IPS-18a (cell line): ENCODE measurements around the gene PRXL2B.
"Not testable (repeated sequence)": the region's sequence is repeated elsewhere in the genome, so short reads cannot be mapped to it uniquely, and the experiment has no call there.

Source experiments
- H3K27ac ChIP-seq: one replicate; pipeline ENCODE4 v1.5.1; 2013; ENCODE audit warnings: low read length
- H3K27me3 ChIP-seq: one replicate; pipeline ENCODE4 v1.6.1; 2013; ENCODE audit warnings: mild to moderate bottlenecking, low read length; ENCODE audit not compliant: control insufficient read depth, insufficient read depth
- H3K36me3 ChIP-seq: one replicate; pipeline ENCODE4 v1.6.1; 2013; ENCODE audit warnings: low read depth, low read length; ENCODE audit not compliant: control insufficient read depth
- H3K4me1 ChIP-seq: one replicate; pipeline ENCODE4 v1.6.1; 2013; ENCODE audit warnings: low read depth, low read length; ENCODE audit not compliant: control insufficient read depth
- H3K4me3 ChIP-seq: one replicate; pipeline ENCODE4 v1.5.1; 2013; ENCODE audit warnings: low read length
- H3K9ac ChIP-seq: one replicate; pipeline ENCODE4 v1.6.1; 2013; ENCODE audit warnings: mild to moderate bottlenecking, low read length, moderate library complexity
- H3K9me3 ChIP-seq: one replicate; pipeline ENCODE4 v1.6.1; 2013; ENCODE audit warnings: low read depth, low read length; ENCODE audit not compliant: control insufficient read depth

PRXL2B gene

GRCh38 chr1:2625748-2626147 lies 39.2 kb downstream of the PRXL2B start:
- not testable (repeated sequence) for H3K9ac ChIP-seq, H3K9me3 ChIP-seq, H3K27ac ChIP-seq, H3K36me3 ChIP-seq, H3K4me1 ChIP-seq, H3K4me3 ChIP-seq
- H3K27me3 ChIP-seq: peaks cover 53% of the 10 kb centered on the region

DNA sequence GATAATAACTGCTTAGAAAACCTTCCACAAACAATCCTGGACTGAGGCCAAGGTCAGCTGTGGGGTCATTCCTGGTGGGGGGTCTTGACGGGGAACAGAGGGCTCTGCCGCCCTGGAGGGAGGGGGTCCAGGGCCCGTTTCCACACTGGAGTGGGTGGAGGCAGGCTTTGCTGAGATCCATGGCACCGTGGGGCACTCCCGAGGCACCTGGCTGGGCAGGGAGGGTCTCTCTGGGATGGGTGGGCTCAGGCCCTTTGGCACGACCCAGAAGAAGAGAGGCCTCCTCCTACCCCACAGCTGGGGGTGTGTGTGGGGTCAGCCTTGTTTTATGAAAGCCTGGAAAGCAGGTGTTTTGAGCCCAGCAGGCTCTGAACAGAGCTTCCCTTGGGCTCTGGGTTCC lies 41.2 kb downstream of the PRXL2B start:
- H3K4me3 ChIP-seq: no peak overlapping the region
- H3K9me3 ChIP-seq: no peaks in the 10 kb centered on the region
- H3K36me3 ChIP-seq: no peaks in the 10 kb centered on the region
- no peak overlapping the region for H3K27ac ChIP-seq
- peaks cover 60% of the 10 kb centered on the region for H3K27me3 ChIP-seq
- H3K4me1 ChIP-seq: peaks cover 7% of the 10 kb centered on the region
- H3K9ac ChIP-seq: no peak overlapping the region

DNA sequence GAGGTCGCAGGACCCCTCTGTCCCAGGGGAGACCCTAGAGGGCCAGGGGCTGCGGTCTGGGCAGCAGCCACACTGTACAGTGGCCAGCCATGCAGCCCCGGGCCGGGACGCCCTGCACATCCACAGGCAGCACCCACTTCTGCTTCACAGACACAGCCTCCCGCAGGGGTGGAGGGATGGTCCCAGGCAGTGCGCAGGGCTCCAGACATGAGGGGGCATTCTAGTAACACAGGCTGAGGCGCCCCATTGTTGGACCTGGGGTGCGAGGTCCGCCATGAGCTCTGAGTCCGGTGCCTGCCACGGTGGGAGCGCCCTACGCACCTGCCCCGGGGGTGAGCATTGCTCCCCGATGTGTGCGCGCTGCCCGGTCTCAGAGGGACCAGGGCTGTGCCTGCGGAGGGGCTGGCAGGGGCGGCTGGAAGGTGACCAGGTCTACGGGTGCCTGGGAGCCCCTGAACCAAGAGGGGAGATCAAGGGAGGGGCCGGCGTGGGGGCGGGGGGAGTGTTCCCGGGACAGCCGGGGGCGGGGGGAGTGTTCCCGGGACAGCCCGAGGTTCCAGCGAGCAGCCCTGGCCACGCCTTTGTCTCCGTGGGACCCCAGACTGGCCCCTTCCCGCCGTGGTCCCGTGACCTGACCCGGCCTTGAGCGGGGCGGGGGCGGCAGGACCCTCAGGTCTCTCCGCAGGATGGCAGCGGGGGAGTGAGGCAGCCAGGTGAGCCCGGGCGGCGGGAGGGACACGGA lies 41.8 kb downstream of the PRXL2B start:
- H3K4me3 ChIP-seq: peak overlapping the region; percentile 30
- peaks cover 60% of the 10 kb centered on the region for H3K27me3 ChIP-seq
- no peaks in the 10 kb centered on the region for H3K9me3 ChIP-seq
- peaks cover 9% of the 10 kb centered on the region for H3K4me1 ChIP-seq
- no peak overlapping the region for H3K9ac ChIP-seq
- no peak overlapping the region for H3K27ac ChIP-seq
- H3K36me3 ChIP-seq: no peaks in the 10 kb centered on the region

DNA sequence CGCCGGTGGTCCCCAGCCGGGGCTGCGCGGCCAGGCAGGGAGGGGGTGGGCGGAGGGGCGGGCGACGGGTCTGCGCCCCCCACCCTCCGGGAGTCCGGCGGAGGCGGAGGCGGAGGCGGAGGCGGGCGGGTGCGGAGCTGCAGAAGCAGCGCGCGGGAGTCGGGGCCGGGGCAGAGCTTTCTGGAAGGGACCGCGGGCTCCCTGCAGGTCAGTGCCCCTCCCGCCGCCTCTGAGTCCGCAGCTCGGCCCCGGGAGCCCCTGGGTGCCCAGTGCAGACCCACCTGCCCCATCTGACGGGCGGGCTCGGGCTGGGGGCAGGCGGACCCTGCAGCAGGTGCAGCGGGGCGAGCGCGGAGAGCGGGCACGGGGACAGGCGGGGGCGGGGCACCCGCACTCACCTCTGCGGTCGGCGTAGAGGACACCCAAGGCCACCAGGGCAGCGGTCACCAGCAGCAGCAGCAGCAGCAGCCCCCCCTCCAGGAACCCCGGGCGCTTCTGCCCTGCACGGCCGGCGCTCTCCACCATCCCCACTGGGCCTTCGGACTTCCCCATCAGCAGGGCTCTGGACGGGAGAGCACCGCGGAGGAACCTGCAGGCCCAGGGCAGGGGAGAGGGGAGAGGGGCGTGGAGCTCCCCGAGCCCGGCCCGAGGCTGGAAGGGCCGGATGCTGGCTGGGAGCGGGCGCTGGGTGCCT lies 42.5 kb downstream of the PRXL2B start:
- Histone ChIP-seq H3K4me1 (peaks cover 9% of the 10 kb centered on the region), H3K27ac (no peak overlapping the region), H3K9ac (no peak overlapping the region), H3K4me3 (peak overlapping the region; percentile 30), H3K36me3 (no peaks in the 10 kb centered on the region), H3K27me3 (peaks cover 60% of the 10 kb centered on the region), H3K9me3 (no peaks in the 10 kb centered on the region)

GRCh38 chr1:2629627-2630497 lies 43.3 kb downstream of the PRXL2B start:
- H3K27me3 ChIP-seq: peaks cover 60% of the 10 kb centered on the region
- H3K4me1 ChIP-seq: peaks cover 9% of the 10 kb centered on the region

DNA sequence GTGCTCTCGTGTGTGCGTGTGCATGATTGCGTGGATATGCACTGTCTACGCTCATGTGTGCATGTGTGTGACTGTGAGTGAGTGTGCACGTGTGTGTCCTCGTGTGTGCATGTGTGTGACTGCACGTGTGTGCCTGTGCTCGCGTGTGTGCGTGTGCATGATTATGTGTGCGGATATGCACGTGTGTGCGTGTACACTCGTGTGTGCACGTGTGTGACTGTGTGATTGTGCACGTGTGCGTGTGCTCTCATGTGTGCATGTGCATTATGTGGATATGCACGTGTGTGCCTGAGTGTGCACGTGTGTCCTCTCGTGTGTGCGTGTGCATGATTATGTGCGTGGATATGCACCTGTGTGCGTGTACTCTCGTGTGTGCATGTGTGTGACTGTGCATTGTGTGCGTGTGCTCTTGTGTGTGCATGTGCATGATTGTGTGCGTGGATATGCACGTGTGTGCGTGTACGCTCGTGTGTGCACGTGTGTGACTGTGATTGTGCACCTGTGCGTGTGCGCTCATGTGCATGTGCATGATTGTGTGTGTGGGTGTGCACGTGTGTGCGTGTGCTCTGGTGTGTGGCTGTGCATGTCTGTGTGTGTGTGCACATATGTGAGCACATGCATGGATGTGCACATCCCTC lies 44.0 kb downstream of the PRXL2B start:
- Histone ChIP-seq H3K4me1 (peaks cover 9% of the 10 kb centered on the region), H3K9me3 (no peaks in the 10 kb centered on the region), H3K4me3 (no peak overlapping the region), H3K36me3 (no peaks in the 10 kb centered on the region), H3K27me3 (peaks cover 58% of the 10 kb centered on the region), H3K9ac (no peak overlapping the region), H3K27ac (no peak overlapping the region)

More at GRCh38 chr1:2629627-2630497, 43.3 kb downstream of the PRXL2B start:
- no peak overlapping the region for H3K9ac ChIP-seq
- H3K4me3 ChIP-seq: peak overlapping the region; percentile 30
- H3K36me3 ChIP-seq: no peaks in the 10 kb centered on the region
- H3K9me3 ChIP-seq: no peaks in the 10 kb centered on the region
- H3K27ac ChIP-seq: no peak overlapping the region

DNA sequence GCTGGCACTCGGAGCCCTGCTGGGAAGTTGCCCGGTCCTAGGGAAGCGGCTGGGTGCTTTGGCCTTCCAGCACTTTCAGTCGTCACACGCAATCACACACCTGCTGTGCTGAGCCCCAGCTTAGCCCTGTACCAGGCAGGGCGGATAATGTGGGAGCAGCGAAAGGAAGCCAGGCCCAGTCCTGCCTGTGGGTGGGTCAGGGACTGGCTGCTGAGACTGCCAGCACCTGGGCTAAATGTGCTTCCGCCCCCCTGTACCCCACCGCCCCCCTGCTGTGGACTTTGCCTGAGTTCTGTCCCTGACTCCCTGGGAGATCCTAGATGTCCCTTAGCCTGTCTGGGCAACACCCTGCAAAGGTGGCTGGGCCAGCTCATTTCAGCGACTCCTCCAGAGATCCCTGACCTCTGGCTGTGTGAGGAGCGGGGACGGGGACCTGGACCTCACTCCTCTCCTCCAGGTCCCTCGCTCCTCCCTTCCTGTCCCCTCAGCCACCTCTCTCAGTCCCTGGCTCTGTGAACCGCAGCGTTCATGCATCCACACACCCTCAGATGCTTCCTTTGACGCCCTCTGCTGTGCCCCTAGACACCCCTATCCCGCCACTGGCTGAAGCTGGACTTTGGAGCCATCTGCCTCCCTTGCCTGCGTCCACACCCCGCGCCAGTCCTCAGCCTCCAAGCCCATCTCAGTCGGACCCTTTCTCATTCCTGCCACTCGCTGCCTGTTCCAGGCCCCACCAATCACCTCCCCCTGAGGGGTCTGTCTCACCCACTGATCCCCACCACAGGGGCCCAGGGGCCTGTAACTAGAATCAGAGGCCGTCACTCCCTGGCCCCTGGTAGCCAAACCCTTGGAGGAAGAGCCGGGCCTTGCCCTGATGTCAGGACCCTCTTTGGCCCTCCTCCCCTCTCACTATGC lies 44.8 kb downstream of the PRXL2B start:
- no peak overlapping the region for H3K9ac ChIP-seq
- no peaks in the 10 kb centered on the region for H3K36me3 ChIP-seq
- no peak overlapping the region for H3K27ac ChIP-seq
- H3K27me3 ChIP-seq: peaks cover 50% of the 10 kb centered on the region
- H3K4me1 ChIP-seq: peaks cover 9% of the 10 kb centered on the region
- peaks cover 3% of the 10 kb centered on the region for H3K9me3 ChIP-seq
- no peak overlapping the region for H3K4me3 ChIP-seq

GRCh38 chr1:2632051-2632430 lies 45.5 kb downstream of the PRXL2B start:
- no peak overlapping the region for H3K9ac ChIP-seq
- H3K27me3 ChIP-seq: peaks cover 44% of the 10 kb centered on the region
- no peak overlapping the region for H3K27ac ChIP-seq
- peaks cover 3% of the 10 kb centered on the region for H3K9me3 ChIP-seq
- peaks cover 9% of the 10 kb centered on the region for H3K4me1 ChIP-seq
- no peaks in the 10 kb centered on the region for H3K36me3 ChIP-seq
- H3K4me3 ChIP-seq: no peak overlapping the region

DNA sequence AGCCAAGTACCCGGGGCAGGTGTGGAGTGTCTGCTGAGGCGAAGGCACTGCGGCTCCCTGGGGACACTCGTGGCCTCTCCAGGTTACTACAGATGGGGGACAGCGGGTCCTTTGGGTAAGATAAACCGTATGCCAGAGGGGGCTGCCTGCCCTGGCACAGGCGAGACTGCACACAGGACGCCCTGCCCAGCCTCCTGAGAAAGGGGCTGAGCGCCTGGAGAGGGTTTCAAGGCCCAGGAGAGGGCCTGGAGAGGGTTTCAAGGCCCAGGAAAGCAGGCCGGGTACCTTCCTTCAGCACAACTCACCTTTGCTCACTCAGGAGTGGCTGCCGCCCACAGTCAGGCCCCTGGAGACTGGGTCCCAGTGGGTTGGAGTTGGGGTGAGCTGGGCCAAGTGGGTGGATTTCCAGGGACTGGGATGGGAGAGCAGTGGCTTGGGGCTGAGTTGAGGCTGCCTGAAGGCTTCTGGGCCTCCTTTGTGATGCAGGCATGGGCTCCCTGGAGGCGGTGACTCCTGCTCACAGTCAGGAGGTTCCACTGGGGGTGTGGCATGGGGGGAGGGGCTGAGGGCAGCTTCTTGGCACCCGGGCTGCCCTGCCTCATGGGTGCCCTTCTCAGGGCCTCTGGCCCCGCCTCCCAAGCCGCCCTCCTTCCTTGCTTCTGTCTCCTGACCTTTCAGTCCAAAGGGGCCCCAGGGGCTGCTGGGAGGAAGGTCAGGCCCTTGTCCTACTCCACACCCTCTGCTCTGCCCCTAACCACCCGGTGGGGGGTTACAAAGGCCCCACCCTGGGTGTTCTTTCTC lies 46.2 kb downstream of the PRXL2B start, which contains the start of gene MMEL1:
Gene MMEL1 (minus strand): TSS at position 456 of the 801 bp plus-strand sequence. CDS start 3,532 bp downstream, outside the sequence.
- peaks cover 9% of the 10 kb centered on the region for H3K4me1 ChIP-seq
- no peak within 1 kb of the TSS for H3K4me3 ChIP-seq
- no peaks in the 10 kb centered on the region for H3K36me3 ChIP-seq
- H3K27ac ChIP-seq: no peak within 1 kb of the TSS
- H3K9me3 ChIP-seq: peaks cover 3% of the 10 kb centered on the region
- peaks cover 40% of the 10 kb centered on the region for H3K27me3 ChIP-seq
- no peak within 1 kb of the TSS for H3K9ac ChIP-seq

- peaks cover 3% of the 10 kb centered on the region for H3K9me3 ChIP-seq
- no peak overlapping the region for H3K9ac ChIP-seq
- H3K36me3 ChIP-seq: no peaks in the 10 kb centered on the region
- peaks cover 9% of the 10 kb centered on the region for H3K4me1 ChIP-seq
- H3K27me3 ChIP-seq: peaks cover 40% of the 10 kb centered on the region
- no peak overlapping the region for H3K27ac ChIP-seq
- H3K4me3 ChIP-seq: no peak overlapping the region
Measured at GRCh38 chr1:2633366-2633935, 46.9 kb downstream of the PRXL2B start.
